ENCODE measurements around the gene FAM168A.

Gene FAM168A

GRCh38 chr11:73401217-73401923 lies 196.5 kb downstream of the FAM168A start:
- no peak for DNase-seq (ENCODE audit: low read depth in 1 of 2, low spot score in 1 of 2)
- H3K27ac ChIP-seq (replicated peaks): no peak overlapping the region
- no peaks in the 10 kb centered on the region for H3K27me3 ChIP-seq (ENCODE audit: insufficient read depth, poor library complexity, severe bottlenecking)
- no peak overlapping the region for H3K4me3 ChIP-seq (replicated peaks; ENCODE audit: insufficient read depth, low read length)
- peak; percentile 21; the same call in 1 of the 2 replicates for TF ChIP-seq POLR2AphosphoS5 (IDR thresholded peaks at IDR 0.05; ENCODE audit: low read depth)
- no peak for TF ChIP-seq SPI1 (IDR thresholded peaks at IDR 0.05; ENCODE audit: borderline replicate concordance, low read depth)
- no peak for TF ChIP-seq REST (IDR thresholded peaks at IDR 0.05; ENCODE audit: insufficient replicate concordance, low read depth)
- TF ChIP-seq, protein P1, sequence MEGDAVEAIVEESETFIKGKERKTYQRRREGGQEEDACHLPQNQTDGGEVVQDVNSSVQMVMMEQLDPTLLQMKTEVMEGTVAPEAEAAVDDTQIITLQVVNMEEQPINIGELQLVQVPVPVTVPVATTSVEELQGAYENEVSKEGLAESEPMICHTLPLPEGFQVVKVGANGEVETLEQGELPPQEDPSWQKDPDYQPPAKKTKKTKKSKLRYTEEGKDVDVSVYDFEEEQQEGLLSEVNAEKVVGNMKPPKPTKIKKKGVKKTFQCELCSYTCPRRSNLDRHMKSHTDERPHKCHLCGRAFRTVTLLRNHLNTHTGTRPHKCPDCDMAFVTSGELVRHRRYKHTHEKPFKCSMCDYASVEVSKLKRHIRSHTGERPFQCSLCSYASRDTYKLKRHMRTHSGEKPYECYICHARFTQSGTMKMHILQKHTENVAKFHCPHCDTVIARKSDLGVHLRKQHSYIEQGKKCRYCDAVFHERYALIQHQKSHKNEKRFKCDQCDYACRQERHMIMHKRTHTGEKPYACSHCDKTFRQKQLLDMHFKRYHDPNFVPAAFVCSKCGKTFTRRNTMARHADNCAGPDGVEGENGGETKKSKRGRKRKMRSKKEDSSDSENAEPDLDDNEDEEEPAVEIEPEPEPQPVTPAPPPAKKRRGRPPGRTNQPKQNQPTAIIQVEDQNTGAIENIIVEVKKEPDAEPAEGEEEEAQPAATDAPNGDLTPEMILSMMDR (IDR thresholded peaks at IDR 0.05; ENCODE audit: insufficient read depth, low read length): no peak
- no peak for TF ChIP-seq GABPA (IDR thresholded peaks at IDR 0.05; ENCODE audit: low read depth)

- no peak for TF ChIP-seq SPI1 (IDR thresholded peaks at IDR 0.05; ENCODE audit: borderline replicate concordance, low read depth)
- TF ChIP-seq POLR2AphosphoS5 (IDR thresholded peaks at IDR 0.05; ENCODE audit: low read depth): peak; percentile 68; the same call in 1 of the 2 replicates
- TF ChIP-seq GABPA (IDR thresholded peaks at IDR 0.05; ENCODE audit: low read depth): no peak
- TF ChIP-seq, protein P1 (IDR thresholded peaks at IDR 0.05; ENCODE audit: insufficient read depth, low read length): no peak
- TF ChIP-seq REST (IDR thresholded peaks at IDR 0.05; ENCODE audit: insufficient replicate concordance, low read depth): no peak
- DNase-seq (ENCODE audit: low read depth in 1 of 2, low spot score in 1 of 2): no peak
- no peak overlapping the region for H3K27ac ChIP-seq (replicated peaks)
- H3K27me3 ChIP-seq (ENCODE audit: insufficient read depth, poor library complexity, severe bottlenecking): no peaks in the 10 kb centered on the region
- H3K4me3 ChIP-seq (replicated peaks; ENCODE audit: insufficient read depth, low read length): no peak overlapping the region
Measured at GRCh38 chr11:73400293-73400692, 197.6 kb downstream of the FAM168A start.

DNA sequence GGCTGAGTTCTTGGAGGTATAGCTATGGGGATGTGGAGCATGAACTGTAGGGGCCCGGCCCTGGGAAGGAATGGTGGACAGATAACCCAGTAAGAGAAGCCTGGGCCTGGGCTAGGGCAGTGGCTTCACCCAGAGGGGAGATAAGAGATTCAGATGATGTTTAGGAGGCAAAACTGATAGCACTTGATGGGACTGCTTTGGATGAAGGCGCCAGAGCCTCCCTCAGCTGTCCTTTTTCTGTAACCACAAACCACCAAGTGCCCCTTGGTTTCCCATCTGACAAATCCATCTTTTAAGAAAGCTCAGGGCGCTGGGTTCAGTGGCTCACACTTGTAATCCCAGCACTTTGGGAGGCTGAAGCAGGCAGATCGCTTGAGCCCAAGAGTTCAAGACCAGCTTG lies 198.3 kb downstream of the FAM168A start:
- H3K27ac ChIP-seq (replicated peaks): no peak overlapping the region
- no peak for DNase-seq (ENCODE audit: low read depth in 1 of 2, low spot score in 1 of 2)
- H3K4me3 ChIP-seq (replicated peaks; ENCODE audit: insufficient read depth, low read length): no peak overlapping the region
- no peaks in the 10 kb centered on the region for H3K27me3 ChIP-seq (ENCODE audit: insufficient read depth, poor library complexity, severe bottlenecking)
- TF ChIP-seq GABPA (IDR thresholded peaks at IDR 0.05; ENCODE audit: low read depth): no peak
- no peak for TF ChIP-seq REST (IDR thresholded peaks at IDR 0.05; ENCODE audit: insufficient replicate concordance, low read depth)
- TF ChIP-seq POLR2AphosphoS5 (IDR thresholded peaks at IDR 0.05; ENCODE audit: low read depth): no peak
- TF ChIP-seq SPI1 (IDR thresholded peaks at IDR 0.05; ENCODE audit: borderline replicate concordance, low read depth): no peak
- TF ChIP-seq, protein P1 (IDR thresholded peaks at IDR 0.05; ENCODE audit: insufficient read depth, low read length): no peak

Data from HL-60 (cell line).